ENCODE results near the gene PRKN.
"Not testable (repeated sequence)": the region's sequence is repeated elsewhere in the genome, so short reads cannot be mapped to it uniquely, and the experiment has no call there.

DNA sequence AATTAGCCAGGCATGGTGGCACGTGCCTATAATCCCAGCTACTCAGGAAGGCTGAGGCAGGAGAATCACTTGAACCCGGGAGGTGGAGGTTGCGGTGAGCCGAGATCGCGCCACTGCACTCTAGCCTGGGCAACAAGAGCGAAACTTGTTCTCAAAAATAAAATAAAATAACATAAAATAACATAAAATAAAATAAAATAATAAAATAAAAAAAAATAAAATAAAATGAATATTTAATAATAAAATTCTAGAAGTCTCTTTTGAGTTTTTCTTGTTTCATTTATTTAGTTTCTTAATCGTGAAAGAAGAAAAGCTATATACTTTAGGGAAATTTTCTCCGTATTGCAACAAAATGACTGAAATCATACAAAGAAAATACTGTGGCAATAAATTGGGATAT, 841.0 kb downstream of the PRKN start:
- TF ChIP-seq, protein P1, sequence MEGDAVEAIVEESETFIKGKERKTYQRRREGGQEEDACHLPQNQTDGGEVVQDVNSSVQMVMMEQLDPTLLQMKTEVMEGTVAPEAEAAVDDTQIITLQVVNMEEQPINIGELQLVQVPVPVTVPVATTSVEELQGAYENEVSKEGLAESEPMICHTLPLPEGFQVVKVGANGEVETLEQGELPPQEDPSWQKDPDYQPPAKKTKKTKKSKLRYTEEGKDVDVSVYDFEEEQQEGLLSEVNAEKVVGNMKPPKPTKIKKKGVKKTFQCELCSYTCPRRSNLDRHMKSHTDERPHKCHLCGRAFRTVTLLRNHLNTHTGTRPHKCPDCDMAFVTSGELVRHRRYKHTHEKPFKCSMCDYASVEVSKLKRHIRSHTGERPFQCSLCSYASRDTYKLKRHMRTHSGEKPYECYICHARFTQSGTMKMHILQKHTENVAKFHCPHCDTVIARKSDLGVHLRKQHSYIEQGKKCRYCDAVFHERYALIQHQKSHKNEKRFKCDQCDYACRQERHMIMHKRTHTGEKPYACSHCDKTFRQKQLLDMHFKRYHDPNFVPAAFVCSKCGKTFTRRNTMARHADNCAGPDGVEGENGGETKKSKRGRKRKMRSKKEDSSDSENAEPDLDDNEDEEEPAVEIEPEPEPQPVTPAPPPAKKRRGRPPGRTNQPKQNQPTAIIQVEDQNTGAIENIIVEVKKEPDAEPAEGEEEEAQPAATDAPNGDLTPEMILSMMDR (IDR thresholded peaks at IDR 0.05; ENCODE audit: extremely low read depth in 1 of 2, insufficient read depth in 1 of 2, low read depth in 1 of 2, low read length in 2 of 2), result not testable (repeated sequence)
- TF ChIP-seq POLR2A (IDR thresholded peaks at IDR 0.05; ENCODE audit: low read depth, low read length); EZH2 (IDR thresholded peaks at IDR 0.05; ENCODE audit: borderline replicate concordance, low read depth, low read length, severe bottlenecking); POLR2AphosphoS5 (IDR thresholded peaks at IDR 0.05; ENCODE audit: insufficient read depth, low read depth, low read length); MYC (IDR thresholded peaks at IDR 0.05; ENCODE audit: low read depth, low read length): not testable (repeated sequence)
- TF ChIP-seq, protein P2, sequence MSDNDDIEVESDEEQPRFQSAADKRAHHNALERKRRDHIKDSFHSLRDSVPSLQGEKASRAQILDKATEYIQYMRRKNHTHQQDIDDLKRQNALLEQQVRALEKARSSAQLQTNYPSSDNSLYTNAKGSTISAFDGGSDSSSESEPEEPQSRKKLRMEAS (IDR thresholded peaks at IDR 0.05; ENCODE audit: insufficient read depth, insufficient read length), result not testable (repeated sequence)

Measured in endothelial cell of umbilical vein (primary cell).